Testis (tissue), 2 donors: ENCODE measurements around the gene ATXN1L.

ENCODE experiments used
- POLR2A ChIP-seq: fragments of 450-650 bp; IDR thresholded peaks from one replicate; pipeline ENCODE4 v1.6.1; 2017; ENCODE audit warnings: antibody characterized with exemption, mild to moderate bottlenecking, moderate library complexity
- TF ChIP-seq, protein P1 (sequence below), 3 experiments: fragments of 450-650 bp in 2 of 3; fragments of 200-600 bp in 1 of 3; sonication (generic) in 1 of 3; IDR thresholded peaks; one replicate each; pipeline ENCODE4 v1.5.1; 2016 to 2019; ENCODE audit warnings: antibody characterized with exemption in 3 of 3, mild to moderate bottlenecking in 2 of 3, moderate library complexity in 1 of 3

DNA sequence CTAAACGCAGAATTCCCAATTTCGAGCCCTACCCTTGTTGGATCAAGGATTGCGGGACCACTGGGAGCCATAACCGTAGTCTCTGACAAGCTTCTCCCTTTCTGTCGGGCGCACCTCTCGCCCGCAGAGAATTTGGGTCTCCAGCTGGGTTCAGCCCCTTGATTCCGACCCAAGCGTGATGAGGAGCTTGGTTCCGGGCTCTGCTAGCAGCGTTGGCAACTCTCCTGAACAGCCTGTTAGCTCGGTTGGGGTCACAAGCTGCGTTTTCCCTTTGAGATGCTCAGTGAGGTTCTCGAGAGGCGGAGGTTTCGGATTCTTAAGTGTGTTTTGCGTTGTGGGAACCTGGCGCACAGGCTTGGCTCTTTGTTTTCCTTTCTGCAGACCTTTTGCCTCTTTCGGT lies 655 bp downstream of the ATXN1L start:
- TF ChIP-seq, protein P1, sequence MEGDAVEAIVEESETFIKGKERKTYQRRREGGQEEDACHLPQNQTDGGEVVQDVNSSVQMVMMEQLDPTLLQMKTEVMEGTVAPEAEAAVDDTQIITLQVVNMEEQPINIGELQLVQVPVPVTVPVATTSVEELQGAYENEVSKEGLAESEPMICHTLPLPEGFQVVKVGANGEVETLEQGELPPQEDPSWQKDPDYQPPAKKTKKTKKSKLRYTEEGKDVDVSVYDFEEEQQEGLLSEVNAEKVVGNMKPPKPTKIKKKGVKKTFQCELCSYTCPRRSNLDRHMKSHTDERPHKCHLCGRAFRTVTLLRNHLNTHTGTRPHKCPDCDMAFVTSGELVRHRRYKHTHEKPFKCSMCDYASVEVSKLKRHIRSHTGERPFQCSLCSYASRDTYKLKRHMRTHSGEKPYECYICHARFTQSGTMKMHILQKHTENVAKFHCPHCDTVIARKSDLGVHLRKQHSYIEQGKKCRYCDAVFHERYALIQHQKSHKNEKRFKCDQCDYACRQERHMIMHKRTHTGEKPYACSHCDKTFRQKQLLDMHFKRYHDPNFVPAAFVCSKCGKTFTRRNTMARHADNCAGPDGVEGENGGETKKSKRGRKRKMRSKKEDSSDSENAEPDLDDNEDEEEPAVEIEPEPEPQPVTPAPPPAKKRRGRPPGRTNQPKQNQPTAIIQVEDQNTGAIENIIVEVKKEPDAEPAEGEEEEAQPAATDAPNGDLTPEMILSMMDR (IDR thresholded peaks at IDR 0.05) = no peak
- no peak for TF ChIP-seq POLR2A
